ENCODE results near the gene UNC5A.

Gene UNC5A

DNA sequence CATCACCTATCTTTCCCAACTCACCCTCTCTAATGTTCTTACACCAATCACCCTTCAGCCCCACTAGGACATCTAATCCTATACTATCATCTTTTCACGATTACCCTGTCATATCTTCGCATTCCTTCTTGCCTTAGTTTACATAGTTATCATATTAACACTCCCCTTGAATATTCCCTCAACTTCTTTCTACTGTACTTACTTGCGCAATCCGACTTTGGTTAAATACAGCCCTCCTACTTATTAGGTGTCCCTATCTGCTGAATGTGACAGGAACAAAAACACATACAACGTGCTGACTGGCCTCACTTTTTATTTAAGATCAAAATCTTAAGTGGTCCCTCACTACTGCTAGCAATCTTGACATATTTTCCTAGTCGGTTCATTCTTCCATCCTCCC is 108.3 kb downstream of the UNC5A start:
- Histone ChIP-seq H3K4me3 (no peak overlapping the region), H3K9me3 (ENCODE audit: low read depth, low read length) (no peaks in the 10 kb centered on the region), H3K36me3 (ENCODE audit: insufficient read depth, low read length) (peaks cover 8% of the 10 kb centered on the region; the same call in 1 of the 2 replicates)

DNA sequence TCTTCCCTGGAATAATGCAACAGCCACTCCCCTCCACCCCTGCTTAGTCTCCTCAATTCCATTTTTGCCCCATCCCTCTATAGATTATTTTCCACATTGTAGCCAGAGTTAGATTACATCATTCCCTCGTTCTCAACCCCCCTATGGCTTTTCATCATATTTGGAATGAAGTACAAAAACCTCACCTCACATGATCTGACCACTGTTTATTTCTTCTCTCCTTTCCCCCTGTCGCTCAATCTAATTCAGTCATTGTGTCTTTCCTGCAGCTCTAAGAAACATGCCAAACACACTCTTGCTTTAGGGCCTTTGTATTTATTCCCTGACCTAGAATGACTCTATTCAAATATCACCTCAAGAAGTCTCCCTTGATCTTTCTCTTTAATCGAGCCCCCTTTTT is 111.4 kb downstream of the UNC5A start:
- Histone ChIP-seq H3K9me3 (ENCODE audit: low read depth, low read length) (no peaks in the 10 kb centered on the region), H3K36me3 (ENCODE audit: insufficient read depth, low read length) (peaks cover 13% of the 10 kb centered on the region), H3K4me3 (no peak overlapping the region), H3K9ac (ENCODE audit: insufficient read length) (no peak overlapping the region), H3K27ac (no peak overlapping the region)
- no peak for DNase-seq (ENCODE audit: low read depth, low spot score)
- no peak for TF ChIP-seq POLR2AphosphoS5 (IDR thresholded peaks at IDR 0.05; ENCODE audit: borderline replicate concordance, low read depth, low read length)
- no peak for TF ChIP-seq FOXP2 (optimal IDR thresholded peaks at IDR 0.05; ENCODE audit: control extremely low read depth, extremely low read length, insufficient read depth)
- TF ChIP-seq EZH2 (IDR thresholded peaks at IDR 0.05): no peak

More for the DNA sequence above, 108.3 kb downstream of the UNC5A start:
- TF ChIP-seq POLR2AphosphoS5 (IDR thresholded peaks at IDR 0.05; ENCODE audit: borderline replicate concordance, low read depth, low read length) (no peak), FOXP2 (optimal IDR thresholded peaks at IDR 0.05; ENCODE audit: control extremely low read depth, extremely low read length, insufficient read depth) (no peak), EZH2 (IDR thresholded peaks at IDR 0.05) (no peak)
- no peak overlapping the region for H3K27ac ChIP-seq
- no peak overlapping the region for H3K9ac ChIP-seq (ENCODE audit: insufficient read length)
- DNase-seq (ENCODE audit: low read depth, low spot score): no peak

DNA sequence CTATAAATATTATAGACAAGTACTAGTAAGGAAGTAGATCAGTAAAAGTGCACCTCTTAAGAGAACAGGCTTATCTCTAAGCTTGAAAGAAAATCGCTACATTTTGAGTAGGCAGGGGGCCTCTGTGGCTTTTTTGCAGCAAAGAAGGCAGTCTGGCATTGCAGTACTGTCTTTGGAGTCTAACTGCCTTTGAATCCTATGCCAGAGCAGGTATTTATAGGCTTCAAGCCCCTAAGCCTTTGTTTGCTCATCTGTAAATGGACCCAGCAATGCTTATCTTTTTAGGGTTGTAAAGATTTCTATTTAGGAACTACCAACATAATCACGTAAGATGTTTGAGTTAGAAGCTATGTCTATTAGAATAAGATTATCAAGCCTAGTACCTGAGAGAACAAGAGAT is 112.5 kb downstream of the UNC5A start:
- H3K9me3 ChIP-seq (ENCODE audit: low read depth, low read length): no peaks in the 10 kb centered on the region
- no peak overlapping the region for H3K4me3 ChIP-seq
- H3K9ac ChIP-seq (ENCODE audit: insufficient read length): no peak overlapping the region
- peaks cover 12% of the 10 kb centered on the region for H3K36me3 ChIP-seq (ENCODE audit: insufficient read depth, low read length)
- no peak overlapping the region for H3K27ac ChIP-seq
- TF ChIP-seq FOXP2 (optimal IDR thresholded peaks at IDR 0.05; ENCODE audit: control extremely low read depth, extremely low read length, insufficient read depth): no peak
- no peak for TF ChIP-seq EZH2 (IDR thresholded peaks at IDR 0.05)
- no peak for TF ChIP-seq POLR2AphosphoS5 (IDR thresholded peaks at IDR 0.05; ENCODE audit: borderline replicate concordance, low read depth, low read length)
- no peak for DNase-seq (ENCODE audit: low read depth, low spot score)

DNA sequence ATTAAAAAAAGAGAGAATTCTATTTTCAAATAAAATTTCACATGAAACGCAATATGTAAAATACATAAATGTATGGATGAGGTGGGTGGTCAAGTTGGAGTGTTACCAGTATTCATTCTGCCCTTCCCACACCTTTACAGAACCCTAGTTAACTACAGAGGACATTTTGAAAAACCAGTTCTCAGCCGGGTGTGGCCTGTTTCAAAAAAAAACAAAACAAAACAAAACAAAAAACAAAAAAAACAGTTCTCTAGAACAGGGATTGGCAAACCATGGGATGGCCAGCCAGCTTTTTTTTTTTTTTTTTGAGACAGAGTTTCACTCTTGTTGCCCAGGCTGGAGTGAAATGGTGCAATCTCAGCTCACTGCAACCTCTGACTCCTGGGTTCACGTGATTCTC is 117.2 kb downstream of the UNC5A start:
- H3K27ac ChIP-seq: no peak overlapping the region
- H3K36me3 ChIP-seq (ENCODE audit: insufficient read depth, low read length): peaks cover 15% of the 10 kb centered on the region
- DNase-seq (ENCODE audit: low read depth, low spot score): no peak
- H3K9me3 ChIP-seq (ENCODE audit: low read depth, low read length): no peaks in the 10 kb centered on the region
- no peak overlapping the region for H3K9ac ChIP-seq (ENCODE audit: insufficient read length)
- no peak overlapping the region for H3K4me3 ChIP-seq
- TF ChIP-seq FOXP2 (optimal IDR thresholded peaks at IDR 0.05; ENCODE audit: control extremely low read depth, extremely low read length, insufficient read depth) (no peak), POLR2AphosphoS5 (IDR thresholded peaks at IDR 0.05; ENCODE audit: borderline replicate concordance, low read depth, low read length) (no peak), EZH2 (IDR thresholded peaks at IDR 0.05) (no peak)

DNA sequence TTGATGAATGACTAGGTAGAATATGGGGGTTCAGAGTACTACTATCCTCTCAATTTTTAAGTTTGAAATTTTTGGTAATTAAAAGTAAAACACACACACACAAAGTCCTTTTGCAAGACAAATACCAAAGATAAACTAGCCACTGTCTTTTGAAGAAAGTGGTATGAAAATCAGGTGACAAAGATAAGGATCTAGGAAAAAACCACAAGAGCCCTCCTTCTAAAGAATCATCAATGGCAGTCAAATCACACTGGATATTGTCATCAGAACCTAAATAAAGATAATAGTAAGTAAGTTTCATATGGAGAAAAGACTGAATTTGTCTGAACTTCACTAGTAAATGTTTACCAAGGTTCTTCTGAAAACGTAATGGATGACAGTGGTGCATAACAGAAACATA is 119.3 kb downstream of the UNC5A start:
- TF ChIP-seq FOXP2 (optimal IDR thresholded peaks at IDR 0.05; ENCODE audit: control extremely low read depth, extremely low read length, insufficient read depth) (no peak), EZH2 (IDR thresholded peaks at IDR 0.05) (no peak), POLR2AphosphoS5 (IDR thresholded peaks at IDR 0.05; ENCODE audit: borderline replicate concordance, low read depth, low read length) (no peak)
- Histone ChIP-seq H3K4me3 (no peak overlapping the region), H3K27ac (no peak overlapping the region), H3K36me3 (ENCODE audit: insufficient read depth, low read length) (peaks cover 15% of the 10 kb centered on the region), H3K9ac (ENCODE audit: insufficient read length) (no peak overlapping the region), H3K9me3 (ENCODE audit: low read depth, low read length) (no peaks in the 10 kb centered on the region)
- DNase-seq (ENCODE audit: low read depth, low spot score): no peak

Measured in SK-N-MC (cell line).